Dermis microvascular lymphatic vessel endothelial cell (primary cell): ENCODE measurements around the gene P2RX1. TPM values are rescaled to one million over a fixed set of nuclear protein-coding genes. Genes with fewer than 3 reads are reported as not detected.
A peak's percentile ranks its signal among the peaks of the same experiment; 100 is the strongest.

Source experiments
- DNase-seq, 2 donors: peaks; one replicate each; pipeline versions ENCODE4 v3.0.0 to v3.0.0-alpha.2; 2010; ENCODE audit warnings: low read depth in 2 of 2
- total RNA-seq: library from RNA; depleted of rRNA; stranded (reverse); fragments of >200 nt; gene quantifications from 2 replicates; pipeline ENCODE4 v1.2.1, GENCODE V29; 2014

P2RX1 gene
- total RNA-seq, 1 donor from 2014 or later = not detected

- DNase-seq = no peak
Observed at GRCh38 chr17:3907483-3908216, 8.6 kb downstream of the P2RX1 start.

- no peak for DNase-seq
Observed at GRCh38 chr17:3906881-3907280, 9.4 kb downstream of the P2RX1 start.

DNA sequence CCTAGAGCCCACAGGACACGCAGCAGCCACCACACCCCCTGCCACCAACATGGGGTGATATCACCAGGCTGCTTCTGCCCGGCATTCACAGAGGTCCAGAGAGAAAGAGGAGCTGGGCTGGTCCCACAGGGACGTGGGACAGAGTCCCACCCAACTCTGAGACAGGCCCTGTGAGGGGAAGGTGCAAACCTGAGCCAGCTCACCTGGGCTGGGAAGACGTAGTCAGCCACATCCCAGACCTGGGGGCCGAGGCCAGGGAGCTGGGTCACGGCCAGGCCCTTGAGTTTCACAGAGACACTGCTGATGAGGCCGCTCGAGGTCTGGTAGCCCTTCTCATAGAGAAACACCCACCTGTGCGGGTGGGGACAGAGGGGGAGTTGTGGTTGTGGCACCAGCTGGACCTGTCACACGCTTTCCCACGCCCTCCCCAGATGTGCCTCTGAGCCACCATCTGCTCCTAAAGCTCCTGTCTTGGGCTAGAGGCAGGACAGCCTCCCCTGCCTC, 11.2 kb downstream of the P2RX1 start:
- DNase-seq = no peak

DNA sequence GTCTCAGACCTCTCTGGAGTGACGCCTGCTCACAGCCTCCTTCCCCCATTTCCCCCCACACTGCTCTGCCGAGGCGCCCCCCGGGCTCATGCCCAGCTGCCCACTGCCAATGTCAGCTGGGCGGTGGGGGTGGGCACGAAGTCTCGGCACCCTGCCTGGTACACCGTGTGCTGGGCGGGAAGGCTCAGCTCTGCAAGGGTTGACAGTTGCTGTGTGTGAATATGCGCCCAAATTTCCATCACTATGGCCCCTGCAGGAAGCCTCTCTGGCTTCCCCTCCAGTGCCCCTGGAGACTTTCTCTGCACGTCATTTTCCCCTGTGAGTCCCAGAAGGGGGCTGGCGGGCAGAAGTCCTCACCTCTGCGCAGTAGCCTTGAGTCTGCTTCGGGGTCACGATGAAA, 11.8 kb downstream of the P2RX1 start:
- DNase-seq = no peak

- DNase-seq = no peak
Observed at GRCh38 chr17:3903881-3904290, 12.4 kb downstream of the P2RX1 start.

DNA sequence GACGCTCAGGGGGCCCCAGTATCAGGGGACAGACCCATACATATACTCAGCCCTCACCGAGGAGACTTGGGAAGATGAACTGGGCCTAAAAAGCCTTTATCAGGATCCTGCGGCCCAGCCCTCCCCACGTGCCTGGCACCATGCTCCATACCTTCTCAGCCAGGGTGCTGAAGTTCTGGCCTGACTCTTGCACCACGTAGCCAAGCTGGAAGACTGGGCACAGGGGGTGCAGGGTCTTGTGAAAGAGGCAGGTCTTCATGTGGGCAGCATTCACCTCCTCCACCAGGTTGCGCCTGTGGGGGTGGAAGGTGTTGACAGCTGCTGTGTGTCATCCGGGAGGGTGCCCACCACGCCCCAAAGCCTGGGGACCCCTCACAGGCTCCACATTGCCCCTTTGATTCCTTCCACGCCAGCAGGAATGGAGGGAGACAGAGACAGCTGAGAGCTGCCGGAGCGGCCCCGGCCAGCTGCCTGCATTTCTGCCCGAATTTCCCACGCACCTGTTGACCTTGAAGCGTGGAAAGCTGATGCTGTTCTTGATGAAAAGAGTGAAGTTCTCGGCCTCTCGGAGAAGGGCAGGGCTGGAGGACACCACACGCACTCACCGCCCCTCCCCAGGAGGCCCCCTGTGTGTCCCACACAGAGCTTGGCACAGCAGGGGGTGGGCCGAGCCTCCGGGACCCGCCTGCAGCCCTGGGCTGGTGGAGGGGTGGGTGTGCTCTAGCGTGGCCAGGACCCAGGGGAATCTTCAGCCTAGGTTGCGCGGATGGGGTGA, 13.0 kb downstream of the P2RX1 start:
- DNase-seq = no peak

- no peak for DNase-seq
Observed at GRCh38 chr17:3900646-3901045, 15.6 kb downstream of the P2RX1 start.

DNA sequence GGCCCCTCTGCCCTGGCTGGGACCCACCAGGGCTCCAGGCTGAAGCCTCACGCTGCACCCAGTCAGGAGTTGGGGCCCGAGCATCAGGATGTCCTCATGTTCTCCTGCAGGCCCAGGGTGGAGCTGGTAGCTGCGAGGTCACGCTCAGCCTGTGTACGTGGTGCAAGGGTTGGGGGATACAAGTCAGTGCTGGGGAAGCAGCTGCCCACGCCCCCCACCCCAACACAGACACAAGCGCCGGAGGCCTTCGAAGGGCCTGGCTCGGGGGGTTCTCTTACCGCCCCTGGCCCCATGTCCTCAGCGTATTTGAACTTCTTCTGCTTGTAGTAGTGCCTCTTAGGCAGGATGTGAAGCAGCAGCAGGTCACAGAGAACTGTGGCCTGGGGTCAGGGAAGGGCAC, 18.5 kb downstream of the P2RX1 start:
- no peak for DNase-seq

- DNase-seq = no peak
Observed at GRCh38 chr17:3896968-3897235, 19.4 kb downstream of the P2RX1 start.

- no peak for DNase-seq
Observed at GRCh38 chr17:3896108-3896967, 19.9 kb downstream of the P2RX1 start.

DNA sequence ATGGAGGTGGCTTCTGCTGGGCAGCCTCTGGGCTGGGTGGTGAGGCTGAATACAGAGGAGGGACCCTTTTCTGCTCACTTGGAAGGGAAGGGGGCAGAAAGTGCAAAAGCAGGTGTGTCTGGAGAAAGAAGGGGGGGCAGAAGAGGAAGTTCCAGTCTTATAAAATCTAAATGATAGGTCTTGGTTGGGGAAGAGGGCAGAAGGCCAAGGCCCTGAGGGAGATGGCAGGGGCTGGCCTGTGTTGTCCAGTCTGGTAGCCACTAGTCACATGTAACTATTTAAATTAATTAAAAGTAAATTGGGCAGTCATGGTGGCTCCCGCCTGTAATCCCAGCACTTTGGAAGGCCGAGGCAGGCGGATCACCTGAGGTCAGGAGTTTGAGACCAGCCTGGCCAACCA, 20.9 kb downstream of the P2RX1 start:
- no peak for DNase-seq

DNA sequence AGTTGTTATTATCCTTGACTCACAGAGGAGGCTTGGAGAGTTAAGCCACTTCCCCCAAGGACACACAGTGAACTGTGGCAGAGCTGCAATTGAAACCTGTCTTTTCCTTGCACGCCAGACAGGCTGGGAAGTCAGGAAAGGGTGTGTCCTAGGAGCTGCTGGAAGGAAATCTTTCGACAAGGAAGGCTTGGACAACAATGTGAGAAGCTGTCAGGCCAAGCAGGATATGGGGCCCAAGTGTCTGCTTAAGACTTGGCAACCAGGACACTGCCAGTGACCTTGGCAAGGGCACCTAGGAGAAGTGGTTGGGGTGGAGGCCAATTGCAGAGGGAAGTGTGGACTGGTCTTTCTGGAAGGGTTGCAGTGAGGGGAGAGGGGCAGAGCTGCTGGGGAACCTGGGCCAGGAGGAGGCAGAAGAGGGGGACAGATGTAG, 21.3 kb downstream of the P2RX1 start:
- DNase-seq = peak in 1 of 2 donors; percentile 68

GRCh38 chr17:3894188-3894587, 22.1 kb downstream of the P2RX1 start:
- DNase-seq = no peak

DNA sequence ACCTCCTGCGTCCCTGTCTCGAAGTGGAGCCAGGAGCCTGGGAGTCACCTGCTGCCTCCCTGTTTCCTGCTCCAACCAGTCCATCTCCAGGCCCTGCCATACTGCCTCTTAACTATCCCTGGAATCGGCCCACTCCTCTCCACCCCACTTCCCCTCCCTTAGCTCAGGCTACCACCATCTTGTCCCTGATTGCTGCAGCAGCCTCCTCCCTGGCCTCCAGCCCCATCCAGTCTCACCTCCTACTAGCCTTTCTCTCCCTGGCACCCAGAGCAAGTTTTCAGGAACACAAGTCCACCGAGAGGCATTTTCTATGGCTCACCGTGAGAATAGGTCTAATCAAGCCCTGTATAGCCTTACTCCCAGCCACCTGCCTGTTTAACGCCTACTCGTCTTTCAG, 22.5 kb downstream of the P2RX1 start:
- DNase-seq = no peak

- DNase-seq = peak; percentile 36 to 90
Observed at GRCh38 chr17:3893003-3893719, 23.1 kb downstream of the P2RX1 start, which contains the start of gene CAMKK1. CAMKK1 (minus strand) TSS chr17:3893053; CDS start chr17:3885687, 7,366 bp downstream.

DNA sequence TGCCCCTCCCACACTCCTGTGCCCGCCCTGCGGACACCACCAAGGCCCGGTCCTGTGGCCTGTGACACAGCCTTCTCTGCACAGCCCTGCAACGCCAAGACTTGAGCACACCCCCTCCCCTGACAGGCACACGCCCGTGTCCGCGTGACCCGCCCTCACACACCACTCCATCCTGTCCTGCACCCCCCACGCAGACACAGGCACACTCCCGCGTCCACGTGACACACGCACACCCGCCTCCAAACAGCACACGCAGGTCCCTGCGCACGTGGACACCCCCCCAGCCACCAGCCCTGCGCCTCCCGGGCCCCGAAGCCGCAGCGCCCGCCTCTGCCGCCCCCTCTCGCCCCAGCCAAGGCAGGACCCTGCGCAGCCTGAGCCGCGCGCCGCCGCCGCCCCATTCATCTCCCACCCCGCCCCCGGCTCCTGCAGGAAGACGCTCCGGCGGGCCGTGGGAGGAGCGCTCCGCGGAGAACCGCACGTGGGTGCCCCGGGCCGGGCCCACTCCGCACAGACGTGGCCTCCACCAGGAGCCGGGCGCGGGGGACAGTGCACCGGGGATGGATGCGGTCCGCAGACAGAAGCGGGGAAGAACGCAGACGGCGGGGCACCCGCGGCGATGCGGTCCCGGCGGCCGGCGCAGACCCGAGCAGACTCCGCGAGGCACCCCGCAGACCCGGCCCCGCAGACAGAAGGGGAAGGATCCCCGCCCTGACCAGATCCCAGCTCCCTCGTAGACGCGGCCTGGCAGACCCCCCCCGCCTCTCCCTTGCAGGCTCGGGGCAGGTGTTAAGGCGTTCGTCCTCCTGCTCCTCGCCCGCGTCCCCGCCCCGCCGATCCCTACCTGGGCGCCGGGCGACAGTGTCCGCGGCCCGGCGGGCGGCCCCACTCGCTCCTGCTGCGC, 23.9 kb downstream of the P2RX1 start:
- DNase-seq = peak in 1 of 2 donors; percentile 74

GRCh38 chr17:3891626-3892094, 24.6 kb downstream of the P2RX1 start:
- DNase-seq = peak in 1 of 2 donors; percentile 25

DNA sequence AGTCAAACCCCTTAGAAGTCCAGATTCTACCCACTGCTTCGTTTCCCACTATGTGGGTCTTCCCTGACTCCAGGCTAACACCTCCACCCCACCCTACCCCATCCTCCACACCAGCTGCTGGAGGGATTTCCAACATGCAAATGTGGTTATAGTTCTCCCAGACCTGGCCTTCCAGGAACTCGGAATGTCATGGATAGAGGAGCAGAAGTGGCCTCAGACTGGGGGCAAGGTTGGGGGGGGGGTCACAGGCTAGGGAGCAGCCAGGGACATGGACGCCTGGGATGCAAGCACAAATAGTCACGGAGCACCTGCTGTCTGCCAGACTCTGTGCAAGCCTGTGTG, 25.4 kb downstream of the P2RX1 start:
- no peak for DNase-seq

- peak in 1 of 2 donors; percentile 87 for DNase-seq
Observed at GRCh38 chr17:3890082-3890877, 26.0 kb downstream of the P2RX1 start.
